GM12892 (cell line): ENCODE data around the gene HMCN2.

Source experiments
- POLR2A ChIP-seq: IDR thresholded peaks from 2 replicates; pipeline ENCODE4 v1.6.1; 2011; ENCODE audit warnings: low read depth, low read length, control low read depth
- POLR2AphosphoS5 ChIP-seq: IDR thresholded peaks from 2 replicates; pipeline ENCODE4 v1.6.1; 2011; ENCODE audit warnings: low read depth, low read length, control low read depth
- TAF1 ChIP-seq: IDR thresholded peaks from 2 replicates; pipeline ENCODE4 v1.6.1; 2011; ENCODE audit warnings: low read depth, mild to moderate bottlenecking, control low read depth, low read length, borderline replicate concordance

GRCh38 chr9:130408669-130409068 is 143.1 kb downstream of the HMCN2 start:
- TF ChIP-seq POLR2AphosphoS5 (no peak), POLR2A (no peak), TAF1 (no peak)
